Measurements from ENCODE around the gene SCN4B.

The SCN4B gene

GRCh38 chr11:118154641-118155040 is 2.0 kb upstream of the SCN4B start:
- no peak for DNase-seq

- no peak for DNase-seq
These were observed 1.4 kb upstream of the SCN4B start for GRCh38 chr11:118153976-118154375.

GRCh38 chr11:118153516-118153915 is 893 bp upstream of the SCN4B start:
- DNase-seq = no peak

- no peak for DNase-seq
These were observed 537 bp downstream of the SCN4B start for GRCh38 chr11:118152020-118152551.

- DNase-seq = no peak
These were observed 1.2 kb downstream of the SCN4B start for GRCh38 chr11:118151431-118151830.

- no peak for DNase-seq
These were observed 3.1 kb downstream of the SCN4B start for GRCh38 chr11:118149493-118149892.

- DNase-seq = peak in 2 of 56 donors; percentile 11 to 24
These were observed 3.8 kb downstream of the SCN4B start for GRCh38 chr11:118148856-118149255.

GRCh38 chr11:118148240-118148639 is 4.4 kb downstream of the SCN4B start:
- DNase-seq = no peak

- DNase-seq = no peak
These were observed 5.1 kb downstream of the SCN4B start for GRCh38 chr11:118147502-118147901.

- no peak for DNase-seq
These were observed 6.1 kb downstream of the SCN4B start for GRCh38 chr11:118146554-118146953.

GRCh38 chr11:118145285-118146227 is 7.1 kb downstream of the SCN4B start:
- peak in 52 of 56 donors; percentile 17 to 85 (median 64) for DNase-seq

GRCh38 chr11:118144301-118145268 is 8.0 kb downstream of the SCN4B start:
- DNase-seq = no peak

GRCh38 chr11:118143661-118144185 is 8.9 kb downstream of the SCN4B start:
- no peak for DNase-seq

GRCh38 chr11:118142809-118143208 is 9.8 kb downstream of the SCN4B start:
- peak in 5 of 56 donors; percentile 8 to 31 (median 18) for DNase-seq

GRCh38 chr11:118142081-118142480 is 10.5 kb downstream of the SCN4B start:
- no peak for DNase-seq

- DNase-seq = no peak
These were observed 13.0 kb downstream of the SCN4B start for GRCh38 chr11:118139578-118139977.

GRCh38 chr11:118138839-118139420 is 13.7 kb downstream of the SCN4B start:
- DNase-seq = no peak

GRCh38 chr11:118136801-118137200 is 15.8 kb downstream of the SCN4B start:
- no peak for DNase-seq

- DNase-seq = no peak
These were observed 16.3 kb downstream of the SCN4B start for GRCh38 chr11:118136341-118136740.

GRCh38 chr11:118135796-118136165 is 16.8 kb downstream of the SCN4B start:
- DNase-seq = no peak

Measured in nucleus accumbens (tissue), 56 donors.